ENCODE measurements around the gene USP9Y. TPM values are rescaled to one million over a fixed set of nuclear protein-coding genes. Genes with fewer than 3 reads are reported as not detected.

The USP9Y gene
- total RNA-seq, 4 donors from 2014 or later, result 6.8 to 11.1 TPM; not detected in 2

GRCh38 chrY:12678111-12678510, 22.9 kb upstream of the USP9Y start:
- H3K4me1 ChIP-seq, result no peaks in the 10 kb centered on the region
- no peaks in the 10 kb centered on the region for H3K27me3 ChIP-seq
- no peak overlapping the region for H3K4me3 ChIP-seq
- H3K27ac ChIP-seq, result no peak overlapping the region
- no peaks in the 10 kb centered on the region for H3K36me3 ChIP-seq
- TF ChIP-seq POLR2A (IDR thresholded peaks at IDR 0.05) (no peak), CTCF (IDR thresholded peaks at IDR 0.05) (no peak)
- H3K9me3 ChIP-seq, result no peaks in the 10 kb centered on the region
- DNase-seq, result no peak

- Histone ChIP-seq H3K27ac (no peak overlapping the region), H3K36me3 (no peaks in the 10 kb centered on the region), H3K4me1 (no peaks in the 10 kb centered on the region), H3K4me3 (no peak overlapping the region), H3K9me3 (no peaks in the 10 kb centered on the region), H3K27me3 (no peaks in the 10 kb centered on the region)
- DNase-seq, result no peak
- TF ChIP-seq CTCF (IDR thresholded peaks at IDR 0.05) (no peak), POLR2A (IDR thresholded peaks at IDR 0.05) (no peak)
Observed at GRCh38 chrY:12681535-12681934, 19.5 kb upstream of the USP9Y start.

GRCh38 chrY:12688337-12688736, 12.7 kb upstream of the USP9Y start:
- no peak overlapping the region for H3K27ac ChIP-seq
- TF ChIP-seq CTCF (IDR thresholded peaks at IDR 0.05), result no peak
- no peak for TF ChIP-seq POLR2A (IDR thresholded peaks at IDR 0.05)
- no peaks in the 10 kb centered on the region for H3K9me3 ChIP-seq
- no peaks in the 10 kb centered on the region for H3K36me3 ChIP-seq
- H3K27me3 ChIP-seq, result no peaks in the 10 kb centered on the region
- DNase-seq, result no peak
- H3K4me1 ChIP-seq, result no peaks in the 10 kb centered on the region
- no peak overlapping the region for H3K4me3 ChIP-seq

- DNase-seq, result no peak
- Histone ChIP-seq H3K4me1 (no peaks in the 10 kb centered on the region), H3K27ac (no peak overlapping the region), H3K27me3 (no peaks in the 10 kb centered on the region), H3K36me3 (no peaks in the 10 kb centered on the region), H3K9me3 (peaks cover 0 to 8% (median 0%) of the 10 kb centered on the region in 4 donors), H3K4me3 (no peak overlapping the region)
- TF ChIP-seq POLR2A (IDR thresholded peaks at IDR 0.05), result no peak
Observed at GRCh38 chrY:12700087-12700486, 944 bp upstream of the USP9Y start.

GRCh38 chrY:12702174-12702573, 1.1 kb downstream of the USP9Y start:
- Histone ChIP-seq H3K27ac (no peak overlapping the region), H3K9me3 (peaks cover 0 to 8% (median 0%) of the 10 kb centered on the region in 4 donors), H3K4me1 (no peaks in the 10 kb centered on the region), H3K36me3 (no peaks in the 10 kb centered on the region), H3K4me3 (no peak overlapping the region), H3K27me3 (no peaks in the 10 kb centered on the region)
- TF ChIP-seq CTCF (IDR thresholded peaks at IDR 0.05) (no peak), POLR2A (IDR thresholded peaks at IDR 0.05) (no peak)
- DNase-seq, result no peak

GRCh38 chrY:12710460-12710859, 9.4 kb downstream of the USP9Y start:
- Histone ChIP-seq H3K27me3 (no peaks in the 10 kb centered on the region), H3K4me3 (no peak overlapping the region), H3K27ac (no peak overlapping the region), H3K4me1 (no peaks in the 10 kb centered on the region), H3K36me3 (no peaks in the 10 kb centered on the region), H3K9me3 (no peaks in the 10 kb centered on the region)
- DNase-seq, result no peak
- TF ChIP-seq CTCF (IDR thresholded peaks at IDR 0.05), result no peak
- no peak for TF ChIP-seq POLR2A (IDR thresholded peaks at IDR 0.05)

Measured in Peyer's patch (tissue), 4 donors.